CD4-positive, alpha-beta memory T cell (primary cell): ENCODE measurements around the gene TOR1A. TPM values are rescaled to one million over a fixed set of nuclear protein-coding genes. Genes with fewer than 3 reads are reported as not detected.

ENCODE experiments used
- CTCF ChIA-PET: fragments of 350-600 bp; sonication (Branson Sonifier 250); formaldehyde crosslinking; loops from one replicate; lab custom pipeline; 2021; ENCODE audit warnings: inconsistent platforms; ENCODE audit not compliant: partially characterized antibody; lab: Charles Lee
- POLR2A ChIA-PET: fragments of 350-600 bp; sonication (Branson Sonifier 250); formaldehyde crosslinking; loops from one replicate; lab custom pipeline; 2021; ENCODE audit not compliant: partially characterized antibody; lab: Charles Lee
- DNase-seq, 5 donors: peaks; one replicate each; pipeline versions ENCODE4 v3.0.0 to v3.0.0-alpha.2; 2020 to 2022; ENCODE audit warnings: mixed read lengths in 1 of 5
- H3K27ac ChIP-seq: one replicate; pipeline ENCODE4 v1.7.0; 2013; ENCODE audit warnings: low read depth, low read length
- H3K27me3 ChIP-seq: 2 replicates; pipeline ENCODE4 v1.7.0; 2013; ENCODE audit warnings: mild to moderate bottlenecking, low read length, moderate library complexity; ENCODE audit not compliant: insufficient read depth
- H3K36me3 ChIP-seq: 2 replicates; pipeline ENCODE4 v1.7.0; 2013; ENCODE audit warnings: mild to moderate bottlenecking, low read length, moderate library complexity; ENCODE audit not compliant: insufficient read depth
- H3K4me1 ChIP-seq: 2 replicates; pipeline ENCODE4 v1.7.0; 2013; ENCODE audit warnings: mild to moderate bottlenecking, low read length, moderate library complexity; ENCODE audit not compliant: insufficient read depth
- H3K4me3 ChIP-seq, 2 donors: one replicate each; pipeline ENCODE4 v1.7.0; 2013; ENCODE audit warnings: low read length in 2 of 2, mild to moderate bottlenecking in 1 of 2
- H3K9me3 ChIP-seq, 2 donors: one replicate each; pipeline ENCODE4 v1.7.0; 2013; ENCODE audit warnings: low read length in 2 of 2, control low read depth in 1 of 2; ENCODE audit not compliant: control insufficient read depth in 1 of 2
- H3K27ac Mint-ChIP-seq, 7 donors: one replicate each; pipeline ENCODE4 v1.8.0; 2020 to 2021; ENCODE audit warnings: mixed read lengths in 7 of 7, mild to moderate bottlenecking in 6 of 7, inconsistent platforms in 3 of 7, moderate library complexity in 3 of 7
- H3K27me3 Mint-ChIP-seq, 2 donors: one replicate each; pipeline ENCODE4 v1.8.0; 2020 to 2021; ENCODE audit warnings: mixed read lengths in 2 of 2
- H3K36me3 Mint-ChIP-seq, 2 donors: one replicate each; pipeline ENCODE4 v1.8.0; 2020 to 2021; ENCODE audit warnings: mixed read lengths in 2 of 2, inconsistent platforms in 1 of 2, mild to moderate bottlenecking in 1 of 2
- H3K4me1 Mint-ChIP-seq, 4 donors: one replicate each; pipeline ENCODE4 v1.8.0; 2020 to 2021; ENCODE audit warnings: mixed read lengths in 4 of 4, mild to moderate bottlenecking in 1 of 4
- H3K4me3 Mint-ChIP-seq, 8 donors: one replicate each; pipeline ENCODE4 v1.8.0; 2020 to 2021; ENCODE audit warnings: mixed read lengths in 8 of 8, mild to moderate bottlenecking in 7 of 8, moderate library complexity in 6 of 8, inconsistent platforms in 3 of 8
- H3K9me3 Mint-ChIP-seq, 8 donors: one replicate each; pipeline ENCODE4 v1.8.0; 2020 to 2021; ENCODE audit warnings: mixed read lengths in 8 of 8, mild to moderate bottlenecking in 5 of 8, inconsistent platforms in 3 of 8, moderate library complexity in 1 of 8
- intact Hi-C: fragments of 100-400 bp; cut with micrococcal nuclease; formaldehyde crosslinking; loops from one replicate; pipeline ENCODE4 v1.15.1; 2023
- polyA plus RNA-seq, 2 donors: library from polyadenylated mRNA; unstranded; fragments of 300-500 nt; fragmentation: Illumina TruSeq; gene quantifications; one replicate each; pipeline ENCODE4 v1.2.3, GENCODE V29; 2021
- total RNA-seq, 2 experiments: library from RNA; stranded (reverse); gene quantifications; one replicate each; pipeline ENCODE4 v1.2.3, GENCODE V29; 2021

Gene TOR1A
- total and polyA plus RNA-seq, 4 experiments from 2014 or later: 39.8 to 82.5 (median 54.1) TPM

GRCh38 chr9:129841071-129841470 lies 17.1 kb upstream of the TOR1A start:
- peaks cover 46 to 76% (median 60%) of the 10 kb centered on the region in 4 donors for H3K4me1 Mint-ChIP-seq
- intact Hi-C loops: no loop called here
- H3K27ac Mint-ChIP-seq: peak overlapping the region in 6 of 7 donors; percentile 10 to 81 (median 46)
- DNase-seq: no peak
- ChIA-PET POLR2A (interaction anchor here (1.1 kb wide), 1 partner anchor 28 kb away, joined by 5 read pairs; no protein-coding TSS in a partner anchor), CTCF (no interaction called here)
- no peaks in the 10 kb centered on the region for H3K9me3 ChIP-seq
- peaks cover 11% of the 10 kb centered on the region for H3K36me3 ChIP-seq
- peaks cover 10 to 29% of the 10 kb centered on the region in 2 donors for H3K36me3 Mint-ChIP-seq
- H3K27ac ChIP-seq: no peak overlapping the region
- H3K9me3 Mint-ChIP-seq: no peaks in the 10 kb centered on the region
- H3K4me3 ChIP-seq: no peak overlapping the region
- no peaks in the 10 kb centered on the region for H3K27me3 ChIP-seq
- peak overlapping the region in 2 of 8 donors; percentile 25 to 39 for H3K4me3 Mint-ChIP-seq
- H3K27me3 Mint-ChIP-seq: no peaks in the 10 kb centered on the region
- H3K4me1 ChIP-seq: peaks cover 67% of the 10 kb centered on the region

- H3K27ac ChIP-seq: peak overlapping the region; percentile 40
These were observed 16.1 kb upstream of the TOR1A start for GRCh38 chr9:129840034-129840433.

GRCh38 chr9:129839324-129840023 lies 15.5 kb upstream of the TOR1A start:
- Histone ChIP-seq H3K4me3 (no peak overlapping the region), H3K9me3 (no peaks in the 10 kb centered on the region), H3K27me3 (no peaks in the 10 kb centered on the region), H3K36me3 (peaks cover 11% of the 10 kb centered on the region), H3K27ac (peak overlapping the region; percentile 40), H3K4me1 (peaks cover 57% of the 10 kb centered on the region)
- Mint-ChIP-seq H3K36me3 (peaks cover 11 to 41% of the 10 kb centered on the region in 2 donors), H3K4me3 (peak overlapping the region; percentile 55 to 94 (median 70)), H3K4me1 (peaks cover 41 to 75% (median 59%) of the 10 kb centered on the region in 4 donors), H3K27me3 (no peaks in the 10 kb centered on the region), H3K27ac (peak overlapping the region; percentile 64 to 95 (median 85)), H3K9me3 (no peaks in the 10 kb centered on the region)
- ChIA-PET POLR2A (interaction anchor here (0.9 to 10.4 kb wide), 7 partner anchors 15 to 94 kb away, joined by 3 to 221 read pairs (median 4); partner anchors contain the start of gene TOR1A), CTCF (interaction anchor here (1.0 to 6.2 kb wide), 2 partner anchors 47 to 99 kb away, joined by 3 to 41 read pairs; no protein-coding TSS in a partner anchor)
- intact Hi-C loops: loop anchor here (5.0 kb wide), 1 partner anchor 123 kb away; no protein-coding TSS in a partner anchor
- DNase-seq: no peak

More at GRCh38 chr9:129840034-129840433, 16.1 kb upstream of the TOR1A start:
- Histone ChIP-seq H3K27me3 (no peaks in the 10 kb centered on the region), H3K4me1 (peaks cover 61% of the 10 kb centered on the region), H3K4me3 (no peak overlapping the region), H3K36me3 (peaks cover 11% of the 10 kb centered on the region), H3K9me3 (no peaks in the 10 kb centered on the region)
- Mint-ChIP-seq H3K4me3 (peak overlapping the region; percentile 28 to 94 (median 59)), H3K27ac (peak overlapping the region; percentile 38 to 93 (median 81)), H3K36me3 (peaks cover 10 to 35% of the 10 kb centered on the region in 2 donors), H3K27me3 (no peaks in the 10 kb centered on the region), H3K4me1 (peaks cover 41 to 75% (median 58%) of the 10 kb centered on the region in 4 donors), H3K9me3 (no peaks in the 10 kb centered on the region)
- ChIA-PET POLR2A (interaction anchor here (1.1 kb wide), 4 partner anchors 23 to 93 kb away, joined by 3 to 5 read pairs (median 4); no protein-coding TSS in a partner anchor), CTCF (interaction anchor here (0.7 kb wide), 1 partner anchor 120 kb away, joined by 3 read pairs; no protein-coding TSS in a partner anchor)
- intact Hi-C loops: no loop called here
- DNase-seq: peak in 2 of 5 donors; percentile 17 to 58

- no peaks in the 10 kb centered on the region for H3K9me3 ChIP-seq
- H3K36me3 ChIP-seq: peaks cover 11% of the 10 kb centered on the region
- H3K27ac Mint-ChIP-seq: peak overlapping the region; percentile 12 to 95 (median 85)
- H3K27ac ChIP-seq: peak overlapping the region; percentile 40
- H3K27me3 ChIP-seq: no peaks in the 10 kb centered on the region
- H3K4me3 ChIP-seq: no peak overlapping the region
- peak overlapping the region; percentile 55 to 94 (median 68) for H3K4me3 Mint-ChIP-seq
- POLR2A ChIA-PET: interaction anchor here (0.7 to 10.4 kb wide), 5 partner anchors 14 to 50 kb away, joined by 3 to 221 read pairs (median 40); partner anchors contain the start of gene TOR1A
- H3K27me3 Mint-ChIP-seq: no peaks in the 10 kb centered on the region
- intact Hi-C loops: loop anchor here (5.0 kb wide), 1 partner anchor 124 kb away; no protein-coding TSS in a partner anchor
- H3K4me1 ChIP-seq: peaks cover 64% of the 10 kb centered on the region
- DNase-seq: no peak
- H3K36me3 Mint-ChIP-seq: peaks cover 14 to 48% of the 10 kb centered on the region in 2 donors
- H3K9me3 Mint-ChIP-seq: no peaks in the 10 kb centered on the region
- CTCF ChIA-PET: interaction anchor here (1.0 to 6.2 kb wide), 2 partner anchors 47 to 99 kb away, joined by 3 to 41 read pairs; no protein-coding TSS in a partner anchor
- peaks cover 47 to 81% (median 65%) of the 10 kb centered on the region in 4 donors for H3K4me1 Mint-ChIP-seq
These were observed 14.8 kb upstream of the TOR1A start for GRCh38 chr9:129838707-129839259.

- Histone ChIP-seq H3K27me3 (no peaks in the 10 kb centered on the region), H3K36me3 (peaks cover 24% of the 10 kb centered on the region), H3K4me3 (peak overlapping the region; percentile 76 to 98), H3K27ac (peak overlapping the region; percentile 92), H3K4me1 (peaks cover 70% of the 10 kb centered on the region), H3K9me3 (no peaks in the 10 kb centered on the region)
- Mint-ChIP-seq H3K36me3 (peaks cover 17 to 61% of the 10 kb centered on the region in 2 donors), H3K27ac (peak overlapping the region; percentile 95 to 98 (median 97)), H3K4me3 (peak overlapping the region; percentile 94 to 98 (median 98)), H3K4me1 (peaks cover 49 to 79% (median 65%) of the 10 kb centered on the region in 4 donors), H3K27me3 (no peaks in the 10 kb centered on the region), H3K9me3 (no peaks in the 10 kb centered on the region)
- DNase-seq: peak; percentile 19 to 78 (median 26)
- intact Hi-C loops: loop anchor here (5.0 kb wide), 1 partner anchor 126 kb away; no protein-coding TSS in a partner anchor
- ChIA-PET POLR2A (interaction anchor here (1.0 to 10.4 kb wide), 13 partner anchors 9 to 203 kb away, joined by 3 to 221 read pairs (median 5); partner anchors contain the start of gene TOR1A), CTCF (interaction anchor here (0.9 to 6.2 kb wide), 5 partner anchors 29 to 406 kb away, joined by 3 to 41 read pairs (median 3); no protein-coding TSS in a partner anchor)
These were observed 12.5 kb upstream of the TOR1A start for GRCh38 chr9:129836311-129837007.

- H3K36me3 ChIP-seq: peaks cover 28% of the 10 kb centered on the region
- peaks cover 16 to 62% of the 10 kb centered on the region in 2 donors for H3K36me3 Mint-ChIP-seq
- no peaks in the 10 kb centered on the region for H3K27me3 Mint-ChIP-seq
- peaks cover 44 to 73% (median 59%) of the 10 kb centered on the region in 4 donors for H3K4me1 Mint-ChIP-seq
- peak overlapping the region; percentile 94 to 98 (median 98) for H3K4me3 Mint-ChIP-seq
- H3K4me1 ChIP-seq: peaks cover 64% of the 10 kb centered on the region
- no peaks in the 10 kb centered on the region for H3K9me3 Mint-ChIP-seq
- peak in 1 of 5 donors; percentile 12 for DNase-seq
- H3K4me3 ChIP-seq: peak overlapping the region; percentile 76 to 98
- ChIA-PET CTCF (interaction anchor here (0.9 to 6.2 kb wide), 3 partner anchors 32 to 263 kb away, joined by 3 to 41 read pairs (median 3); no protein-coding TSS in a partner anchor), POLR2A (interaction anchor here (1.0 to 10.4 kb wide), 13 partner anchors 9 to 204 kb away, joined by 3 to 221 read pairs (median 7); partner anchors contain the start of gene TOR1A)
- intact Hi-C loops: loop anchor here (1.0 to 5.0 kb wide), 6 partner anchors 12 to 217 kb away; partner anchors contain the start of genes GPR107, TOR1A and TOR1B
- H3K27ac ChIP-seq: peak overlapping the region; percentile 92
- peak overlapping the region; percentile 95 to 98 (median 97) for H3K27ac Mint-ChIP-seq
- no peaks in the 10 kb centered on the region for H3K27me3 ChIP-seq
- no peaks in the 10 kb centered on the region for H3K9me3 ChIP-seq
These were observed 11.9 kb upstream of the TOR1A start for GRCh38 chr9:129835860-129836223.
